Smooth muscle cell (in vitro differentiated cells): ENCODE measurements around the gene HADHA. TPM values are rescaled to one million over a fixed set of nuclear protein-coding genes. Genes with fewer than 3 reads are reported as not detected.

Experiments used
- DNase-seq: peaks from one replicate; lab custom pipeline; 2025; ENCODE audit not compliant: unreplicated experiment; lab: John Stamatoyannopoulos, UW
- H2AFZ ChIP-seq: fragments of 200-600 bp; sonication (generic); 2 replicates; pipeline ENCODE4 v1.6.0; 2016; ENCODE audit warnings: antibody characterized with exemption, low read depth, mild to moderate bottlenecking
- H3F3A ChIP-seq: fragments of 200-600 bp; sonication (generic); 2 replicates; pipeline ENCODE4 v1.6.0; 2017; ENCODE audit warnings: antibody characterized with exemption, low read depth
- H3K27ac ChIP-seq: fragments of 200-600 bp; sonication (generic); 2 replicates; pipeline ENCODE4 v1.5.1; 2016; ENCODE audit warnings: low read depth, mild to moderate bottlenecking
- H3K27me3 ChIP-seq: fragments of 200-600 bp; sonication (generic); 2 replicates; pipeline ENCODE4 v1.6.1; 2016; ENCODE audit warnings: low read depth, mild to moderate bottlenecking
- H3K36me3 ChIP-seq: fragments of 200-600 bp; sonication (generic); 2 replicates; pipeline ENCODE4 v1.5.1; 2016; ENCODE audit warnings: low read depth
- H3K4me1 ChIP-seq: fragments of 200-600 bp; sonication (generic); 2 replicates; pipeline ENCODE4 v1.5.1; 2016; ENCODE audit warnings: low read depth
- H3K4me2 ChIP-seq: fragments of 200-600 bp; sonication (generic); 2 replicates; pipeline ENCODE4 v1.6.0; 2016; ENCODE audit warnings: mild to moderate bottlenecking
- H3K4me3 ChIP-seq: fragments of 200-600 bp; sonication (generic); 2 replicates; pipeline ENCODE4 v1.5.1; 2016; ENCODE audit warnings: mild to moderate bottlenecking
- H3K79me2 ChIP-seq: fragments of 200-600 bp; sonication (generic); 2 replicates; pipeline ENCODE4 v1.6.0; 2016; ENCODE audit warnings: low read depth, mild to moderate bottlenecking
- H3K9ac ChIP-seq: fragments of 200-600 bp; sonication (generic); 2 replicates; pipeline ENCODE4 v1.6.0; 2016; ENCODE audit warnings: low read depth
- H3K9me3 ChIP-seq: fragments of 200-600 bp; sonication (generic); replicated peaks from 2 replicates; pipeline ENCODE4 v1.5.1; 2016; ENCODE audit warnings: low read depth
- H4K20me1 ChIP-seq: fragments of 200-600 bp; sonication (generic); 2 replicates; pipeline ENCODE4 v1.6.0; 2016; ENCODE audit warnings: low read depth
- CTCF ChIP-seq: fragments of 200-600 bp; sonication (generic); IDR thresholded peaks from 2 replicates; pipeline ENCODE4 v1.5.1; 2017; ENCODE audit warnings: borderline replicate concordance, mild to moderate bottlenecking, antibody characterized with exemption; ENCODE audit not compliant: insufficient read depth, poor library complexity, severe bottlenecking
- WGBS: methylation state at CpG from one replicate; pipeline ENCODE4 v1.1.7; 2016; ENCODE audit warnings: low lambda C conversion rate; 5-methylcytosine and 5-hydroxymethylcytosine counted together
- polyA plus RNA-seq: library from polyadenylated mRNA; unstranded; fragments of >200 nt; fragmentation: Nextera tagmentation; extraction: Ambion mirVana; gene quantifications from 2 replicates; pipeline ENCODE4 v1.2.1, GENCODE V29; 2016
- total RNA-seq: library from RNA; depleted of rRNA; stranded (reverse); fragments of >200 nt; gene quantifications from 2 replicates; pipeline ENCODE4 v1.2.3, GENCODE V29; 2014

HADHA gene
- total and polyA plus RNA-seq, 2 experiments from 2014 or later: 96.9 to 111 TPM

GRCh38 chr2:26237868-26238267 is 6.6 kb downstream of the HADHA start:
- no peak for DNase-seq
- no peaks in the 10 kb centered on the region for H3K27me3 ChIP-seq
- H3K36me3 ChIP-seq: peaks cover 17% of the 10 kb centered on the region
- no peak for TF ChIP-seq CTCF
- no peaks in the 10 kb centered on the region for H3K4me1 ChIP-seq
- no peaks in the 10 kb centered on the region for H3F3A ChIP-seq
- H3K4me3 ChIP-seq: no peak overlapping the region
- WGBS: 93% methylated on average over 1 of the region's 1 CpG
- no peak overlapping the region for H2AFZ ChIP-seq
- no peak overlapping the region for H3K9ac ChIP-seq
- no peak overlapping the region for H3K27ac ChIP-seq
- H4K20me1 ChIP-seq: peaks cover 47% of the 10 kb centered on the region
- H3K79me2 ChIP-seq: peaks cover 40% of the 10 kb centered on the region
- no peak overlapping the region for H3K4me2 ChIP-seq
- H3K9me3 ChIP-seq: no peaks in the 10 kb centered on the region

DNA sequence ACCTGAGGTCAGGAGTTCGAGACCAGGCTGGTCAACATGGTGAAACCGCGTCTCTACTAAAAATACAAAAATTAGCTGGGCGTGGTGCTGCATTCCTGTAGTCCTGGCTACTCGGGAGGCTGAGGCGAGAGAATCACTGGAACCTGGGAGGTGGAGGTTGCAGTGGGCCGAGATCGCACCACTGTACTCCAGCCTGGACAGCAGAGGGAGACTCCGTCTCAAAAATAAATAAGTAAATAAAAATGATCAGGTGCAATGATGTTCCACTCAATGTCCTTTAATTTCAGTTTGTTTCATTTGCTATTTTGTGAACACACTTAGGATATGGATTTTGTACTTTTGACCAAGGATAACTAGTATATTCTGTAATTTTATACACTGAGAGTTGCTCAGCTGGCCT is 9.3 kb downstream of the HADHA start:
- H3K27me3 ChIP-seq: no peaks in the 10 kb centered on the region
- H3K9ac ChIP-seq: no peak overlapping the region
- no peak for DNase-seq
- H3K27ac ChIP-seq: no peak overlapping the region
- TF ChIP-seq CTCF: peak; percentile 23
- H3K4me2 ChIP-seq: no peak overlapping the region
- H3K79me2 ChIP-seq: peaks cover 12% of the 10 kb centered on the region
- no peak overlapping the region for H3K4me3 ChIP-seq
- no peak overlapping the region for H2AFZ ChIP-seq
- H3K36me3 ChIP-seq: peaks cover 41% of the 10 kb centered on the region
- H3K9me3 ChIP-seq: no peaks in the 10 kb centered on the region
- no peaks in the 10 kb centered on the region for H3F3A ChIP-seq
- no peaks in the 10 kb centered on the region for H3K4me1 ChIP-seq
- peaks cover 23% of the 10 kb centered on the region for H4K20me1 ChIP-seq
- 96% methylated on average over 9 of the region's 9 CpGs for WGBS

GRCh38 chr2:26230806-26231205 is 13.6 kb downstream of the HADHA start:
- Histone ChIP-seq H3K79me2 (no peaks in the 10 kb centered on the region), H3K4me1 (no peaks in the 10 kb centered on the region), H4K20me1 (no peaks in the 10 kb centered on the region), H3K27me3 (no peaks in the 10 kb centered on the region), H3K36me3 (peaks cover 71% of the 10 kb centered on the region), H3K27ac (no peak overlapping the region), H3K9me3 (no peaks in the 10 kb centered on the region), H3K4me2 (no peak overlapping the region), H3K4me3 (no peak overlapping the region), H2AFZ (no peak overlapping the region), H3K9ac (no peak overlapping the region), H3F3A (no peaks in the 10 kb centered on the region)
- WGBS: 98% methylated on average over 2 of the region's 2 CpGs
- no peak for TF ChIP-seq CTCF
- DNase-seq: no peak

- Histone ChIP-seq H3K27me3 (no peaks in the 10 kb centered on the region), H2AFZ (no peak overlapping the region), H3K4me2 (no peak overlapping the region), H3K36me3 (peaks cover 68% of the 10 kb centered on the region), H3K4me1 (no peaks in the 10 kb centered on the region), H3K27ac (no peak overlapping the region), H3K79me2 (no peaks in the 10 kb centered on the region), H3K9ac (no peak overlapping the region), H3K4me3 (no peak overlapping the region), H4K20me1 (no peaks in the 10 kb centered on the region), H3K9me3 (no peaks in the 10 kb centered on the region), H3F3A (no peaks in the 10 kb centered on the region)
- DNase-seq: no peak
- no peak for TF ChIP-seq CTCF
- 99% methylated on average over 3 of the region's 3 CpGs for WGBS
Measured at GRCh38 chr2:26229595-26229994, 14.8 kb downstream of the HADHA start.
